A172 (cell line): ENCODE measurements around the gene TCP11. TPM values are rescaled to one million over a fixed set of nuclear protein-coding genes. Genes with fewer than 3 reads are reported as not detected.

Experiments used
- DNase-seq: peaks from one replicate; pipeline ENCODE4 v3.0.0-alpha.2; 2015; ENCODE audit warnings: low spot score
- total RNA-seq: library from RNA; depleted of rRNA; stranded (reverse); fragments of >200 nt; shearing (Covaris generic); gene quantifications from 2 replicates; pipeline ENCODE4 v1.2.3, GENCODE V29; 2014

TCP11 gene
- total RNA-seq, 1 experiment from 2014 or later: not detected

DNA sequence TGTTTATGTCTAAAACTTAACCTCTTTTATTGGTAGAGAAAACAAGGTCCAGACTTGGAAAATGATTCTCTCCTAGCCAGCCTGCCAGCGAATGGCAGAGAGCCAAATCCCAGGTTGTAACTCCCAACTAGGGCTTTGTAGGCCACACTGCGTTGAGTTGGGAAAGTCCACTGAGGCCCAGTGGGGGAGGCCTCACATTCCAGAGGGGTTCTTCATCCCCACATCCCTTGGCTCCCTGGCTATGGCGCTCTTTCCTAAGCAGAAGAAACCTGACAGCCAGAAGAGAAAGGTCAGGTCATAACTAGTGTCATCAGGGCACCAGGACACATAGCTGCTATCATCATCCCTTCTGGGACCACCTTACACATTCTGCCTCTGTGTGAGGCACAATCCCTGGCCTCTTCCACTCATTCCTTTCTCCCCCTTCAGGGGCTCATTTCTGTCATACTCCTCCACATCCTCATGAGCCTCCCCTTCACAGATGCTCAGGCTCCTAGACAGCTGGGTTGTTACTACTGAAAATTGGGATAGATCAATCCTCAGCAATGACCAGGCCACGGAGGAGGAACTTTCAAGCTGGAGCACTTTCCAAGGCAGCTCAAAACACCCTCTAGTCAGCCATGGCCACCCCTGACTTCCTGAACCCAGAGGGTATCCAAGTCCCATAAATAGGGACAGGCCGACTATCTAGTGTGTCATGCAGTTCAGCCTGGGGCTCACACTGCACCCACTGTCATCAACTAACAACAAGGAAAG is 48.6 kb downstream of the TCP11 start:
- DNase-seq: no peak

DNA sequence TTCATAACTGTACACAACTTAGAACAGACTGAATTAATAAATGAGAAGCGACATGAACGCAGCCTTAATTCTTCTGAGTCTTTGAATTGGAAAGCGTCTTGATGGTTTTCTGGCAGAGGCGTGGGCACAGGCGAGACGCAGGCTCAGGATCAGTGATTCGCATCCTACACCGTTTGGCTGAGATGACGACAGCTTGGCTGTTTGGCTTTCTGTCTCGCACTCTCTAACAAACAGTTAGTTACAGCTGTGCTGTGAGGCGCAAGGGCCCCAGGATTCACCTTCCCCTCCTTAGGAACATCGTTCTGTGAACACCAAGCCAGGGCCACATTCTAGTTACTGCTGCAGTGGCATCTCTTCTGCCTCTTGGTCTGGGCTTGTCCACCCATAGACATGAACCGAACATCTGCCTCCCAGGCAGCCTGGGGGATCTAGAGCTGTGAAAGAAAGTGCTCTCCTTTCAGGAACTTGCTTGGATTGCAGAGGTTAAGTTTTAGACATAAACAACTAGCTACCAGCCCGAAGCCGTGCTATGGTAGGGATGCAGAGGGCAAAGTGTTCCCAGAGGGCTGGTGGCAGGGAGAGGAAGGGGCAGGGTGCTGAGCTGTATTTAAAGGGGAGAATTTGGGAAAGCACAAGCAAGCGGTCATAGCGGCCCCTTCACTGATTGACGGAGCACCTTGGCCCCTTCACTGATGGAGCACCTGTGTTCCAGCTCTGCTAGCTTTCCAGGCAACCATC is 49.6 kb downstream of the TCP11 start:
- DNase-seq: no peak

DNA sequence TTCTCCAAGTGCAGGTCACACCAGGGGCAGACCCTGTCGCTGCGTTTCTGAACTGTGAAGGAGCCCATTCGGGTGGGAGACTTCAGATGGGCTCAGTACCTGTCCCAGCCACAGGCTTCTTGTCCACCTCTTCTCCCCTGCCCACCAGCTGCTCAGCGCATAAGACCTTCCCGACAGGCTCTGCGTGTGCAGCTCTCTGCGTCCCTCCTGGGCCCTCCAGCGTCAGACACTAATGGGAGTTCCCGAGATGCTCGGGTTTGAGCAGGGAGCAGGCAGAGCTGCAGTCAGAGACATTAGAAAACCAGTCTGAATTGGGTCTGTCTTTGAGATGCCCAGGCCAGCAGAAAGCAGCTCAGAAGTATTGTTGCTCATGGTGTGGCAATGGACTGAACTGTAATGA is 50.4 kb downstream of the TCP11 start:
- no peak for DNase-seq

DNA sequence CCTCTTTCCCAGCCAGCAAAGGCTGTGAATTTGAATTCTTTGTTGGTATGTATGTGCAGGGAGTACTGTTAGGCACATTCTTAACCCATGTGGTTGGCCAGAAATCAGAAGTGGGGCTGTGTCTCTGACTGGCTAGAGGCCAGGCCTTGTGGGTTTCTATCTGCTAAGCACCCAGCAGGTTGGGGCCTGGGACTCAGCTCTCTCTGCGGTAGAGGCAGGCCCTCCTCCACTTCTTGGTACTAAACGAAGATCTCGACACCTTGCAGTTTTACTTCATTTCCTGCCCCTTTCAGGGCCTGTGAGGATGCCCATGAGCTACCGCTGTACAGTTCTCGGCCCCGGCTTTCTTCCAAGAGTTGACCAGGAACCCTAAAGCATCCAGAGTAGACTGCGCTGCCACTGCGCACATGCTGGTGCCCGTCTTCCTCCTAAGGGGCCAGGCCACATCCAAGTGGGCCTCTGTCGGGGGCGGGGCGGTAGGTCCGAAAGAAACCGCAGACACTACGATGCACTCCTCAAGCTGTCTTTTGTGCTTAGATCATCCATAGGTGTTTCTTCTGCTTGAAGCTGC is 51.1 kb downstream of the TCP11 start:
- no peak for DNase-seq

DNA sequence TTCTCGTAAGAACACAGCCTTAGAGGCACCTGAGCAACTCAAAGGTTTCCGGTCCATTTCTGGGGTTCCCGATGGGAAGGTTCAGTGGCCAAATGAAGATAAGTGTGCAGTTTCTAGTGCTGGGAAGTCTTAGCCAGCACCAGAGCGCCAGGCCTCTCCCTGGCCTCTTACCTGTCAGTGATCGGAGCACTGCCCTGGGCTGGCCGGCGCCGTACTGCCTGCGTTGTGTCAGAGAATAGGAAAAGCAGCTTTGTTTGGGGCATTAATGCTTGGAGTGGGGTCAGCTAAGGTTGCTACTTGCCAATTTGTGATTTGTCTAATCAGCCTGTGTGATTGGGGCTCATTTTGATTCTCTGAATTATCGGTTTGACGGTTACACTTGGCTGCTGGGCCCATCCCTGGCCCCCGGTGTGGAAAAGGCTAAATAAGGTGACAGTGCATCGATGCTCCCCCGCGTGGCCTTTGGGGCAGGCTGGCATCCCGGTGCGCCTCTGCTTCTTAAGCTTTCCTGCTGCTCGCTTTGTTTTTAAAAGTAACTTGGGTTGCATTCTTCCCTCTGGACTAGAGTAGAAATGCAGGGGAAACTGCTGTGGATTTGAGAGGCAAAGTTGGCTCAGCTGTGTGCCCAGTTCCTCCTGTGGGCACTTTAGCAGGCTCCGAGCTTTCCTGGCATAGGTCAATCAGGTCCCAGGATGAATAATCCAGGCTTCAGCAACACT is 51.8 kb downstream of the TCP11 start:
- no peak for DNase-seq

DNA sequence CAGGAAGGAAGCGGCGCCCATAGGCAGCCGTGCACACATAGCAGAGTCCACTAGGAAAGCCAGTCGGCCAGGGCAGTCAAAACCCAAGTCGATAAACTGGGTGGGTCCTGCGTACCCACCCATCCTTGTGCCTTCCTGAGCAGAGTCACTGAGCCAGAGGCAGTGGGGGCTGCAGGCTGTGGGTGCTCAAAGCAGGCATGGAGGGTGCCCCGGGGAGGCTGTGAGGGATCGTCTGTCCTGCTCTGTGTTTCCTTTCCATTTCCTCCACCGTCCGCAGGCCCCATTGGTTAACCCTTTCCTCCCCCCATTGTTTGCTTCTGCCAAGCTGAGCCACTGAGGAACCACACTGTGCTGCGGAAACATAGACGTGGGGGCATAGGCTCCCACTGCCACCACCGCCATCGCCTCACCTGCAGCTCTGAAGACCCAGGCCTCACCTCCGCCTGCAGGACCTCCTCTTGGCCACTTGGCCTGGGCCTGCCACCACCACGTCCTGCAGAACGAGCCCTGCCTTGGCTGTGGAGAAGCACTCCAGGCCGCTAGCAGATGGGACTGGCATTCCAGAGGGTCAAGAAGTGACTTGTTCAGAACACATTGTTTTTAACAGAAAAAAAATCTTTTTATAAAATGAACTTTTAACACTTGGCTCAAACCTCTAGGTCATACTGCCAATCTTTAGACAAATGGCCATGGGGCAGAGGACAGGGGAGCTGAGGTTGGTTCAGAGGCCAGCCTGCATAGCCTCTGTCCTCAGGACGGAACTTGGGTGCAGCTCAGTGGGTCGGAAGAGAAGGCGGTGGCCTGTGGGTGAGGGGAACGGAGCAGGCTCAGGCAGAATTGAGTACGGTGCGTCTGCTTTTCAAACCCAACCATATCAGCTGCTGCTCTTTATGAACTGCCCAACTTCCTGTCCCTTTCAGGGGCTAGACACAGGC is 52.6 kb downstream of the TCP11 start:
- no peak for DNase-seq

DNA sequence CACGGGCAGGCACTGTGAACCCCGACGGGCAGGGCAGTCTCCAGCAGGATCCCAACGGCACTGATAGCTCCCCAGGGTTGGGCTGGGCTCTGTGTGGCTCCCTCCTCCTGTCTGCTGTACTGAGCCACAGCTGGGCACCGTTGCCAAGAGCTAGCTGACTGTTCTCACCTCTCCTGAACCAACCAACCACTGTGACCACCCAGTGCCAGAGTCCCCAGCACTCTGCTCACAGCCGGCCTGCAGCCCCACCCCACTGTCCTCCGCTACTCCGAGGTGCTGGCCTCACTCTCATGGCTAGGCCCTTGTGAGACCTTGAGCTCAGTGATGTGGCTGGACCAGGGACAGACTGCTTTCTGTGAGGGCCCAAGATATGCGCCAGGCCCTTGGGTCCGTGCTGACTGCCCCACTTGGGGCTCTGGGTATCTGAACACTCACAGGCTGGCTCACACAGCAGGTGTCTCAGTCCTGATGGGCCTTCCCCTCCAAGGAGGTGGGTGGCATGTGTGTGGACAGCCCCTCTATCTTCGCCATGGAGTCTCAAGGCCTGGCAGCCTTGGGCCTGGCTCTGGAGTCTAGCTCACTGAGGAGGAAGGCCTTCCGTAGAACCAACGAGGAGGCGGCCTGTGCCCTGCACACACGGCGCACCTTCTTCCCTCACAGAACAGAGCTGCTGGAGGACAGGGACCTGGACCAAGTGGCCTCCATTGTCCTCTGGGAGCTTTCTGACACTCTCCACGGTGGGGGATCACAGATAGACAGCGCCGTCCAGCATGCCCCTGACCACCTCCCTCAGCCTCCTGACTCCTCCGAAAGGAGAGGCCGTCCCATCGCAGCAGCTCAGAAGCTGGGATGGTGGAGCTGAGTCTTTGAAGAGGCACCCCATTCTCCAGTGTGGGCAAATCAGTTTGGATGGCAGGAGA is 53.5 kb downstream of the TCP11 start:
- DNase-seq: no peak

DNA sequence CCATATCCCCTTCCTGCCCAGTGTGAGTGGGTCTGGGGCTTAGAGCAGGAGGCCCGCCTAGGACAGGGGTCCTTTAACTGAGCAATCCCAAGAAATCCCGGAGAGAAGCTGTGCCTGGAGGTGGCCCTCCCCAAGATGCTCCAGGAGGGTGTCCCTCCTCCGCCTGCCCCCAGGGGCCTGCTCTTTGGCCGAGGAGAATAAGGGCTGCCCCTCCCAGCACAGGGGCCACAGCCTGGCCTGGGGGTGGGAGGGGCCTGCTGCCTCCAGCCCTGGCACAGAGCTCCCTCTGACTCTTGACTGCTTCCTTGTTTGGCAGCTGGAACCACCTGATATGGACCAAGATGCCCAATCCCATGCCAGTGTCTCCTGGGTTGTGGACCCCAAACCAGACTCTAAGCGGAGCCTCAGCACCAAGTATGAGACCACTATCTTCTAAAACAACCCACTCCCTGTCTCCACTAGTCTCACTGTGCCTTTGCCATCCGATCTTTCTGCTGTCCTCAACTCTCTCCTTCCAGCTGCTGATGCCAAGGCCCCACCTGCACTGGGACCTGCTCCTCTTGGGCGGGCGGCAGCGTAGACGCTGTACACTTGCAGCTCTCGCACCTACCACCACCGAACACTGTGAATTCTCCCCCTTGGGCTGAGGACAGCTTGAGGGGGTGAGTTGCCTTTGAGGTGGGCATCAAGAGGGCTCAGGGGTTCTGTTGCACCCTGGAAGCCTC is 54.3 kb downstream of the TCP11 start:
- DNase-seq: no peak

DNA sequence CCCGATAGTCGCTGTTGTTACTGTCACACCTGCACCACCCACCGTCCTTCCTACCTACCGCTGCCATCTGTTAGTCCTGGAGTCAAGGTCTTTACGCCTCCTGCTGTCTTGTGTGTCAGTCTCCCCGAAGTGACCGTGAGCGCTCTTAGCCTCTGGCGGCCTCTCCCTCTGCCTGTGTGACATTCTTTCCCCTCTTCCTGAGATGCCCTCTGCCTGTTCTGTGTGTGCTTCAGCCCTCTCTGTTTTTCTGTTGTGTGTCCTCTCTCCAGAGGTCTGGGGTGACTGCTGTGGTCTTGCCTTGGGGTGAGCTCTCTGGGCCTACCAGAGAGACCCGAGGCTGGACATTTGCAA is 54.9 kb downstream of the TCP11 start:
- DNase-seq: no peak

DNA sequence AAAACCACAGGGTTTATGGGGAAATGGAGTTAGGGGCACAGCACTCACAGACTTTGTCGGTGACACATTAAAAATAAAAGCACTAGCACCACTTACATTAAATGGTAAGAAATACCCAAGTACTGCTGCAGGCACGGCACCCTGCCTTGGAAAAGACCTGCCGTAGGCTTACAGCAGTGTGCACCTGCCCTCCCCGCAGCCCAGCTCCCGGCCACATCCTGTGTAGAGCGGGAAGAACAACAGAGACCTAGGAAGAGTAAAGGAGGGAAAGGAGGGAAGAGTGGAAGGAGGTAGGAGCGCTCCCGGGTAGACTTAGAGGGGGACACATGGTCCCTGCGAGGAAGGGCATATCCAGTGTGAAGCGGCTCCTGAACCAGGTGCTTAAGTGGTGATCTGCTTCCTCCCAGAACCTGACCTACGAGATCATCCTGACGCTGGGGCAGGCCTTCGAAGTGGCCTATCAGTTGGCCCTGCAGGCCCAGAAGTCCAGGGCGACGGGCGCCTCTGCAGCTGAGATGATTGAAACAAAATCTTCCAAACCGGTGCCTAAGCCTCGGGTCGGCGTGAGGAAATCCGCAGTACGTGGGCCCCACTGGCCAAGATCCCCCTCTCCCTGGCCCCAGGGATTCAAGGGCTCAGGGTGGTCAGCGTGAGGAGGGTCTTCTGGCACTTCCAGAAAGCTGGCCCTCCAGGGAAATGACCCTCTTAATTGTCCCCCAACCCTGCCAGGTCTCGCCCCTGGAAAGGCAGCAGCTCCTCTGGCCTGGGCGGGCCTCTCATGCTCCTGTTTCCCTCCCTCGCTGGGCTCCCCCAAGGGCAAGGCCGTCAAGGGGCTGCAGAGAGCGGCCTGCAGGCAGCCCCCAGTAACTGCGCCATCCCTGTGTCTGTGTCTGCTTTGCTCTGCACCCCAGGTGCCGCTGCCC is 55.5 kb downstream of the TCP11 start:
- DNase-seq: no peak

DNA sequence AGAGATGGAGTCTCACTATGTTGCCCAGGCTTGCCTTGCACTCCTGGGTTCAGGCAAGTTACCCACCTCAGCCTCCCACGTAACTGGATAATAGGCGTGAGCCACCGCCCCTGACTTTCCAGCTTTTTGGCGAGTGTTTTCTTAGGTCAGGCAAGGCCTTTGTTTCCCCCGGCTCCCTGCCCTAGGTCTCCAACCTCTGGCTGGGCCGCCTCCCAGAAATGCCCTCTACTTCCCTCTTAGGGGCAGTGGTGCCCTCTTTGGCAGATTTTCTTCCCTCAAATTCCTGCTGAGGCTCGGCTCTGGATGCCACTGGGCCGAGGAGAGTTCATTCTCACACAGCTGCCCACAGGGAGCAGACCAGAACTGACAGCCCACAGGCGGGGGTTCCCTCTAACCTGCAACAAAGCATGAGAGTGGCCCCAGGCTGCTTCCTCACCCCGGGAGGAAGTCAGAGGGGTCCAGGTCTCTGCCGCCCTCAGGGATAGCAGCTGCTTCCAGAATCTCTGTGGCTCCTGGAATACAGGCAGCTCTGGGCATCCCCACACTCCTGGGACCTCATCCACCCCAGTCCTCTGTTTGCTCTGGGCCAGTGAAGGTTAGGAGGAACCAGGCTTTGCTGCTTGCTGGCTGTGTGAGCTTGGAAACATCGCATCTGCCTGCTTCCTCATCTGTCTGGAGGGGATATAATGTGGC is 56.5 kb downstream of the TCP11 start:
- DNase-seq: no peak

DNA sequence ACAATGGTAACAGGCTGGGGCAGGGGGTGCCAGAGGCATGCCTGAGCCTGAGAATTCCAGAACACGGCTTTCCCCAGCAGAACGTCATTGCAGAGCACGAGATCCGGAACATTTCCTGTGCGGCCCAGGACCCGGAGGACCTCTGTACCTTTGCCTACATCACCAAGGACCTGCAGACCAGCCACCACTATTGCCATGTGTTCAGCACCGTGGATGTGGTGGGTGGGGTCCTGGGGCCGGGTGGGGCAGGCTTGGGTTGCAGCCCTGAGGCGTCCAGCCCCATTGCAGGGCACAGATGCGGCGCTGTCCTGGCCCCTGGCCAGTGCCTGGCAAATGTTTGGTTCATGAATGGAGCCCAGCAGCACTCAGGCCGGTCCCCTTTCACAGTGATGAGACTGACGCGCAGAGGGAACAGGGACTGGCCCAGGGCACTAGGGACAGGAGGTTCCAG is 57.1 kb downstream of the TCP11 start:
- no peak for DNase-seq

DNA sequence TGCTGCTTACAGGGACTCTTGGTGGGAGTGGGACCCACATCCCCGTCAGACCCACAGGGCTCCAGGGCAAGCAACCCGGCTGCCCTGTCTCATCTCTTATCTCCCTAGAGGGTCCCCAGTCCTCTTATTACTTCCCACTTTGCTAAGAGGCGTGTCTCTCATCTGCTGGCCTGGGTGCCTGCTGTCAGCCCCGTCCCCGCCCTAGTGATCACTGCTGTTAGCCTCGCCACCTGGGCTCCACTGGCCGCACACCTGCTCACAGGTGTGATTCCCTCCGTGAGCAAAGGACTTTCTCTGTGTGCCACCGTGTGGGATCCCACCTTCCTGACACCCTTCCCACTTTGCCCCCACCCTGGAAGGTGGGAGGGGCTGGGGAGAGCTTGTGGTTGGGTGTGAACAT is 57.6 kb downstream of the TCP11 start:
- DNase-seq: no peak

DNA sequence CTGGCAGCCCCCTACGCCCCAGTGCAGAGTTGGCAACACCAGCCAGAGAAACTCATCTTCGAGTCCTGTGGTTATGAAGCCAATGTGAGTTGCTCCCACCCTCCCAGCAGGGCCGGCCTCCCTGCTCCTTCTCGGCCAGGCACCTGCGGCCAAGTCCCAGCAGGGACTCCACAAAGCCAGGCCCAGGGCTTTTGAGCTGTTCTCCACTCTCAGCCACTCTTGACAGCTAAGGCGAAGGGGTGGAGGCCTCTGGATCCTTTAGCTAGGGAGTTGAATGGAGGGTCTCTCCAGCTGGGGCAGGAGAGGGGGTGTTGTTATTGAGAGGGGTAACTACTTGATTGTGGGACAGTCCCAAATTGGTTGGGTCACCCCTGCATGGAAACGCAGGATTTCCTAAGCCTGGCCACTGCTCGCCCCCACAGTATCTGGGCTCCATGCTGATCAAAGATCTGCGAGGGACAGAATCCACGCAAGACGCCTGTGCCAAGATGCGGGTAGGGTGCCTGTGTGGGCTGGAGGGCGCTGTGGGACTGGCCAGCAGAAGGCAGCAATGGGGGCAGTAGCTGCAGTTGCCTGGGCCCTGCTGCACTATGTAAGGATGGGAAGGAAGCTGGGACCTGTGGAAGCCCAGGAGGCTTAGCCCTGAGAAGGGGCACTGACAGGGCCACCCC is 58.3 kb downstream of the TCP11 start:
- no peak for DNase-seq

DNA sequence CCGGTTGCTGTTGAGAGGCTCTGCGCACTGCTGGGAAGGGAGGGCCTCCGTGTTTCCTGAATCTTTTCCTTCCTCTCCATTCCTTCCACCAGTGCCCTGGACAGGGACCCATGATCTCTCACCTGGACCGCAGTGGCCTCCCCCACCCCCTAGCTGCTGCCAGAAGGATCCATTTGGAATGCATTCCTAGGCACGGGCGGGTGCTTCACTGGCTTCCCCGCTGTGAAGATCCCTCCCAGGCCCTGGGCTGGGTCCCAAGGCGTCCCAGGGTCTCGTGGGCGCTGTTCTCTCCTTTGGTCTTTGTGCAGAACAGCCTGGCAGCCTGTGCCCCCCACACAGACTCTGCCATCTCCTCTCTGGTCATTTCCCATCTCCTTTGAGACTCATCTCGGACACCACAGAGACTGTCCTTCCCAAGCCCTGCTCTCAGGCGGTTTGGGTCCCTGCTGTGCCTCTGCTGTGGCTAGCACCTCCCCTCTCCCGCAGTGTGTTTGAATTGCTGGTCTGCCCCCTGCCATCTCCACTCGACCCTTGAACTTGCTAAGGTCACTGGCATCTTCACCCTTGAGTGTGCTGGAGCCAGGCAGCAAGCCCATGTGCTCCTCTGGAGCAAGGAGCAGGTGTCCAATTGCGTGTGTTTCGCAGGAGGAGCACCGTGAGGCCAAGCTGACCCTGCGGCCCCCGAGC is 59.0 kb downstream of the TCP11 start:
- DNase-seq: no peak

DNA sequence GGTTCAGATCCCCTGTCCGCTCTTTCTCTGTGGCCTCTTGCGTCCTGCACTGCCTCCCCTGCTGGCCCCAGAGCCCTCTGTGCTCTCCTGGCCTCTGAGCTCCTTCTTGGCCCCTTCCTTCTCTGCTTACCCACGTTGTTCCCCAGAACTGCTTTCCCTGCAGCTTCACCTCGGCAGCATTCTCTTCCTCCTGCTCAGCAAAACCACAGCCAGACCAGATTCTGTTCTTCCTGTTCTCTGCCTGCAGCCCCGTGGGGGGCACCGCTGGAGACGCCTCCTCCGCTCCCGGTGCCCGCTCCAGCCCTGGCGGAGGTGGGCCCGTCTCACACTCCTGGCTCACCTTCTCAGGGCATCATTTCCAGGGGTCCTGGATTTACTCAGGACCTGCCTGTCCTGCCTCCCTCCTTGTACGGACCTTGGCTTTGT is 59.7 kb downstream of the TCP11 start:
- DNase-seq: no peak
